ENCODE measurements around the gene TMEM51.

- TF ChIP-seq CTCF (IDR thresholded peaks at IDR 0.05; ENCODE audit: insufficient read depth, low read depth, low read length) = no peak
- no peak for TF ChIP-seq EZH2 (IDR thresholded peaks at IDR 0.05; ENCODE audit: insufficient read depth, low read length)
These were observed 4.2 kb downstream of the TMEM51 start for GRCh38 chr1:15157524-15158399.

All from astrocyte (in vitro differentiated cells and primary cell).